Left ventricle myocardium inferior (tissue), 1 donor: ENCODE measurements around the gene RIPK4. TPM values are rescaled to one million over a fixed set of nuclear protein-coding genes. Genes with fewer than 3 reads are reported as not detected.

Experiments
- DNase-seq: peaks from one replicate; pipeline ENCODE4 v3.0.0-alpha.2; 2020
- H3K27ac ChIP-seq: fragments of 200-600 bp; replicated peaks from 2 replicates; pipeline ENCODE4 v1.8.0; 2021
- H3K27me3 ChIP-seq: fragments of 200-600 bp; 2 replicates; pipeline ENCODE4 v1.8.0; 2021; ENCODE audit warnings: low read depth
- H3K36me3 ChIP-seq: fragments of 200-600 bp; 2 replicates; pipeline ENCODE4 v1.8.0; 2021
- H3K4me1 ChIP-seq: fragments of 200-600 bp; 2 replicates; pipeline ENCODE4 v1.8.0; 2021
- H3K4me3 ChIP-seq: fragments of 200-600 bp; 2 replicates; pipeline ENCODE4 v1.8.0; 2021; ENCODE audit warnings: mild to moderate bottlenecking, moderate library complexity
- H3K9me3 ChIP-seq: fragments of 200-600 bp; replicated peaks from 2 replicates; pipeline ENCODE4 v1.8.0; 2021
- intact Hi-C: fragments of 100-400 bp; cut with micrococcal nuclease; formaldehyde crosslinking; loops from one replicate; pipeline ENCODE4 v1.11.0; 2022
- total RNA-seq: library from RNA; stranded (reverse); fragmentation: NEBNext Ultra II Directional; extraction: Animal tissue kit (Norgen Biotek cat#: 25700); gene quantifications from one replicate; pipeline ENCODE4 v1.2.1, GENCODE V29; 2021
- TF ChIP-seq, protein P1 (sequence below): fragments of 200-600 bp; IDR thresholded peaks from 2 replicates; pipeline ENCODE4 v1.8.0; 2021; ENCODE audit warnings: antibody characterized with exemption, mild to moderate bottlenecking, borderline replicate concordance
- donor health status: DM: no; HTN: yes; CAD: no; lungs with severe emphysema.

Gene RIPK4
- total RNA-seq, 1 donor from 2014 or later = 0.11 TPM

DNA sequence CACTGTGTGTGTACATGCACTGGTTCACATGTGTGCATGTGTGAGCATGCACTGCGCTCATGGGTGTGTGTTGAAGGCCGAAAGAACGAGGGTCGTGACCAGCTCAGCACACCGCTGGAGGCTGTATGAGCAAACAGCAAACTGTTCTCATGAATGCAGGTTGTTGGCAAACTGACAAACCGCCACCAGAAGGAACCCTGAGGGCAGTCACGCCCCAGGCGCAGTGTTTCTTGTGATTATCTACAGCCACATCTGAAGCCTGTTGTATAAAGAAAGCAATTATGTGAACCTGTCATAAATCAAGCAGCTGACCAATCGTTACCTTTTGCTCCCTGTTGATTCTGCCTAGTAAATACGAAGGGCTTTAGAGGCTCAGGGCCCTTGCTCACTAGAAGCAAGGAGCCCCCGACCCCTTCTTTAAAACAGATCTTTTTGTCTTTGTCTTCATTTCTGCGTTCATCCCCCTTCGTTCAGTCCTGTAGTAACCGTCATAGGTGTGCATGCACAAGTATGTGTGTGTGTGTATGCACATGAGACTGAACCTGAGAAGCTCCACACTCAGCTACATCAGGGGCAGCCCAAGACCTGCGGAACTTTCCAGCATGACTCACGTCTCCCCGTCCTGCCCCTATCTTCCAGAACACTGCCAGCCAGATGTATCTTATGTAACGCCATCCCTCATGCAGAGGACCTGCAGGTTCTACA, 16.8 kb upstream of the RIPK4 start:
- Histone ChIP-seq H3K36me3 (no peaks in the 10 kb centered on the region), H3K27me3 (peaks cover 82% of the 10 kb centered on the region), H3K9me3 (no peaks in the 10 kb centered on the region), H3K4me3 (no peak overlapping the region), H3K27ac (no peak overlapping the region), H3K4me1 (peaks cover 1% of the 10 kb centered on the region)
- intact Hi-C loops = no loop called here
- TF ChIP-seq, protein P1, sequence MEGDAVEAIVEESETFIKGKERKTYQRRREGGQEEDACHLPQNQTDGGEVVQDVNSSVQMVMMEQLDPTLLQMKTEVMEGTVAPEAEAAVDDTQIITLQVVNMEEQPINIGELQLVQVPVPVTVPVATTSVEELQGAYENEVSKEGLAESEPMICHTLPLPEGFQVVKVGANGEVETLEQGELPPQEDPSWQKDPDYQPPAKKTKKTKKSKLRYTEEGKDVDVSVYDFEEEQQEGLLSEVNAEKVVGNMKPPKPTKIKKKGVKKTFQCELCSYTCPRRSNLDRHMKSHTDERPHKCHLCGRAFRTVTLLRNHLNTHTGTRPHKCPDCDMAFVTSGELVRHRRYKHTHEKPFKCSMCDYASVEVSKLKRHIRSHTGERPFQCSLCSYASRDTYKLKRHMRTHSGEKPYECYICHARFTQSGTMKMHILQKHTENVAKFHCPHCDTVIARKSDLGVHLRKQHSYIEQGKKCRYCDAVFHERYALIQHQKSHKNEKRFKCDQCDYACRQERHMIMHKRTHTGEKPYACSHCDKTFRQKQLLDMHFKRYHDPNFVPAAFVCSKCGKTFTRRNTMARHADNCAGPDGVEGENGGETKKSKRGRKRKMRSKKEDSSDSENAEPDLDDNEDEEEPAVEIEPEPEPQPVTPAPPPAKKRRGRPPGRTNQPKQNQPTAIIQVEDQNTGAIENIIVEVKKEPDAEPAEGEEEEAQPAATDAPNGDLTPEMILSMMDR = no peak
- DNase-seq = no peak

- DNase-seq = no peak
- Histone ChIP-seq H3K36me3 (no peaks in the 10 kb centered on the region), H3K27me3 (peaks cover 96% of the 10 kb centered on the region), H3K27ac (no peak overlapping the region), H3K9me3 (no peaks in the 10 kb centered on the region), H3K4me3 (no peak overlapping the region), H3K4me1 (peaks cover 10% of the 10 kb centered on the region)
- intact Hi-C loops = no loop called here
- TF ChIP-seq, protein P1 = no peak
These were observed 14.2 kb upstream of the RIPK4 start for GRCh38 chr21:41781050-41781410.

DNA sequence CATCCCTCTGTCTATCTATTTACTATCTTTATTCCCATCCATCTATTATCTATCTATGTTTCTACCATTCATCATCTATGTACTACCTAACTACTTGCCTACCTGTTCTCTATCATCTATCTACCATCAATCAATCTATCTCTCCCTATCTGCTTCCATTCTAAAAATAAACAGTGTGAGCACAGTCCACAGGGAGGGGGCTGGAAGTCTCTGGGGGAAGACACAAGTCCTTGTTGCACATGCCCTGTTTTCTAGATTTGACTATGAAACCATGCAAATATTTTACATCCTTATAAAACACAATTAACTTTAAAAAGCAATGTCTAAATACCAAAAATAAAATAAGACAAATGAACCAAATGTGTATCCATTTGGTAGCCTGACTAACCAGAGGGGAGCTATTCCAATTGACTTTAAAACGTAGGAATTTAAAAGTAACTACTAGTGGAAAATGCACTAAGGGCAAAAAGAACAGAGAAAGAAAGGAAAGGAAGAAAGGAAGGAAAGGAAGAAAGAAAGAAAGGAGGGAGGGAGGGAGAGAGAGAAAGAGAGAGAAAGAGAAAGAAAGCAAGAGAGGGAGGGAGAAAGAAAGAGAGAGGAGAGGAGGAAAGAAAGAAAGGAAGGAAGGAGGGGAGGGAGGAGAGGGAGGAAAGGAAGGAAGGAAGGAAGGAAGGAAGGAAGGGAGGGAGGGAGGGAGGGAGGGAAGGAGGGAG, 13.6 kb upstream of the RIPK4 start:
- peaks cover 10% of the 10 kb centered on the region for H3K4me1 ChIP-seq
- no peaks in the 10 kb centered on the region for H3K36me3 ChIP-seq
- DNase-seq = no peak
- peaks cover 96% of the 10 kb centered on the region for H3K27me3 ChIP-seq
- no peak overlapping the region for H3K27ac ChIP-seq
- H3K4me3 ChIP-seq = no peak overlapping the region
- no peaks in the 10 kb centered on the region for H3K9me3 ChIP-seq
- TF ChIP-seq, protein P1 = no peak
- intact Hi-C loops = no loop called here

GRCh38 chr21:41779659-41780058, 12.8 kb upstream of the RIPK4 start:
- H3K4me3 ChIP-seq = no peak overlapping the region
- no peak for DNase-seq
- intact Hi-C loops = loop anchor here (5.0 kb wide), 1 partner anchor 162 kb away; no protein-coding TSS in a partner anchor
- TF ChIP-seq, protein P1 = no peak
- H3K36me3 ChIP-seq = no peaks in the 10 kb centered on the region
- H3K27ac ChIP-seq = no peak overlapping the region
- peaks cover 96% of the 10 kb centered on the region for H3K27me3 ChIP-seq
- peaks cover 10% of the 10 kb centered on the region for H3K4me1 ChIP-seq
- no peaks in the 10 kb centered on the region for H3K9me3 ChIP-seq

DNA sequence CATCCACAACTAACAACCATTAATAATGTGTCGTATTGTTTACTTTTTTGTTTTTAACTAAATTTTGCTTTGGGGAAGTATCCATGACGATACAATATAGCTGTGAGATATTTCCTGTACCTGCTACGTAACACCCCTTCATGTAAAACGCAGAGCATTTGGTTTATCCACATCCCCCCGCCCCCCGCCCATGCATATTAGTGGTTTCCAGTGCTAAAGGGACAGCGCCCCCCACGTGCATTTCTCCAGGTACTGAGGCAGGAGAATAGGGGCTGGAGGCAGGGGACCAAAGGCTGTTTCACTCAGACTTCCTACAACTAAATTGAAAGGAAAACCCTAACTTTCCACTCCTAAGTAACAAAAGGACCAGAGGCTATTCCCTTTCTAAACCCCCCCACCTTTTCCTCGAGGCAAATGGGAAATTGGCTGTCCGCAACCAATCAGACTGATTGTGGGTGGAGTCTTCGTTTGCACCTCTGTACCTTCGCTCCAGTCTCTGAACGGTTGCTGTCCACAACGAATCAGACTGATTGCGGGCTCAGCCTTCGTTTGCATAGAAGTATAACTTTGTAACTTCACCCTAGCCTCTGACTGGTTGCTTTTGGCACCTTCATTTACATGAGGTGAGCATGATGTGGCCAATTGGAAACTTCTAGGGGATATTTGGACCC, 12.2 kb upstream of the RIPK4 start:
- Histone ChIP-seq H3K4me3 (no peak overlapping the region), H3K36me3 (no peaks in the 10 kb centered on the region), H3K9me3 (no peaks in the 10 kb centered on the region), H3K4me1 (peaks cover 10% of the 10 kb centered on the region), H3K27me3 (peaks cover 96% of the 10 kb centered on the region), H3K27ac (no peak overlapping the region)
- TF ChIP-seq, protein P1 = no peak
- intact Hi-C loops = loop anchor here (5.0 kb wide), 1 partner anchor 162 kb away; no protein-coding TSS in a partner anchor
- DNase-seq = no peak
